ENCODE measurements around the gene FAM180A.

- TF ChIP-seq GATA2 (IDR thresholded peaks at IDR 0.05; ENCODE audit: low read depth, low read length) (no peak), GATA3 (IDR thresholded peaks at IDR 0.05; ENCODE audit: low read depth, low read length) (no peak)
Observed at GRCh38 chr7:135726911-135727673, 21.5 kb downstream of the FAM180A start.

Data from SH-SY5Y (cell line).